ENCODE measurements around the gene TH.

TH gene

GRCh38 chr11:2180789-2181370 lies 9.3 kb upstream of the TH start:
- in situ Hi-C loops (cut with MboI; ENCODE audit: low sequenced_read_pairs), result loop anchor here (25.0 kb wide), 1 partner anchor 231 kb away; the partner anchor contains the start of gene TSSC4

- in situ Hi-C loops (cut with MboI; ENCODE audit: low sequenced_read_pairs), result loop anchor here (25.0 kb wide), 1 partner anchor 232 kb away; the partner anchor contains the start of gene TSSC4
Measured at GRCh38 chr11:2180347-2180746, 8.7 kb upstream of the TH start.

GRCh38 chr11:2179516-2179915 lies 7.9 kb upstream of the TH start:
- in situ Hi-C loops (cut with MboI; ENCODE audit: low sequenced_read_pairs), result loop anchor here (25.0 kb wide), 1 partner anchor 233 kb away; the partner anchor contains the start of gene TSSC4

- in situ Hi-C loops (cut with MboI; ENCODE audit: low sequenced_read_pairs), result loop anchor here (25.0 kb wide), 1 partner anchor 233 kb away; the partner anchor contains the start of gene TSSC4
Measured at GRCh38 chr11:2178906-2179494, 7.4 kb upstream of the TH start.

- in situ Hi-C loops (cut with MboI; ENCODE audit: low sequenced_read_pairs), result loop anchor here (25.0 kb wide), 1 partner anchor 234 kb away; the partner anchor contains the start of gene TSSC4
Measured at GRCh38 chr11:2178055-2178773, 6.6 kb upstream of the TH start.

GRCh38 chr11:2177076-2177475 lies 5.5 kb upstream of the TH start:
- in situ Hi-C loops (cut with MboI; ENCODE audit: low sequenced_read_pairs), result loop anchor here (25.0 kb wide), 1 partner anchor 235 kb away; the partner anchor contains the start of gene TSSC4

GRCh38 chr11:2176389-2176900 lies 4.8 kb upstream of the TH start:
- in situ Hi-C loops (cut with MboI; ENCODE audit: low sequenced_read_pairs), result loop anchor here (25.0 kb wide), 1 partner anchor 236 kb away; the partner anchor contains the start of gene TSSC4

GRCh38 chr11:2175659-2176058 lies 4.0 kb upstream of the TH start:
- in situ Hi-C loops (cut with MboI; ENCODE audit: low sequenced_read_pairs), result loop anchor here (25.0 kb wide), 1 partner anchor 237 kb away; the partner anchor contains the start of gene TSSC4

GRCh38 chr11:2174361-2174760 lies 2.7 kb upstream of the TH start:
- in situ Hi-C loops (cut with MboI; ENCODE audit: low sequenced_read_pairs), result no loop called here

- in situ Hi-C loops (cut with MboI; ENCODE audit: low sequenced_read_pairs), result no loop called here
Measured at GRCh38 chr11:2173761-2174160, 2.1 kb upstream of the TH start.

GRCh38 chr11:2173150-2173693 lies 1.6 kb upstream of the TH start:
- in situ Hi-C loops (cut with MboI; ENCODE audit: low sequenced_read_pairs), result no loop called here

- in situ Hi-C loops (cut with MboI; ENCODE audit: low sequenced_read_pairs), result no loop called here
Measured at GRCh38 chr11:2172676-2173075, 1.1 kb upstream of the TH start.

GRCh38 chr11:2169626-2170570 lies 1.7 kb downstream of the TH start:
- in situ Hi-C loops (cut with MboI; ENCODE audit: low sequenced_read_pairs), result no loop called here

- in situ Hi-C loops (cut with MboI; ENCODE audit: low sequenced_read_pairs), result no loop called here
Measured at GRCh38 chr11:2169005-2169378, 2.6 kb downstream of the TH start.

GRCh38 chr11:2168286-2169004 lies 3.2 kb downstream of the TH start:
- in situ Hi-C loops (cut with MboI; ENCODE audit: low sequenced_read_pairs), result no loop called here

- in situ Hi-C loops (cut with MboI; ENCODE audit: low sequenced_read_pairs), result no loop called here
Measured at GRCh38 chr11:2167141-2168045, 4.2 kb downstream of the TH start.

- in situ Hi-C loops (cut with MboI; ENCODE audit: low sequenced_read_pairs), result no loop called here
Measured at GRCh38 chr11:2166091-2166851, 5.3 kb downstream of the TH start.

GRCh38 chr11:2165571-2165970 lies 6.0 kb downstream of the TH start:
- in situ Hi-C loops (cut with MboI; ENCODE audit: low sequenced_read_pairs), result no loop called here

Measured in HL-60/S4 treated with phorbol 12-myristate 13-acetate at 8.2 ng/mL for 4 days and 3 days (cell line).